ENCODE results near the gene EBPL.
"Not testable (repeated sequence)": the region's sequence is repeated elsewhere in the genome, so short reads cannot be mapped to it uniquely, and the experiment has no call there.

Gene EBPL

GRCh38 chr13:49638030-49638743 lies 53.1 kb downstream of the EBPL start:
- DNase-seq, result no peak
- intact Hi-C loops (cut with DNase I), result no loop called here

GRCh38 chr13:49636705-49637104 lies 54.6 kb downstream of the EBPL start:
- intact Hi-C loops (cut with DNase I), result no loop called here
- no peak for DNase-seq

GRCh38 chr13:49635599-49636433 lies 55.5 kb downstream of the EBPL start:
- intact Hi-C loops (cut with DNase I), result no loop called here
- DNase-seq, result no peak

- DNase-seq, result no peak
- intact Hi-C loops (cut with DNase I), result no loop called here
Measured at GRCh38 chr13:49633710-49634109, 57.6 kb downstream of the EBPL start.

GRCh38 chr13:49632156-49632555 lies 59.1 kb downstream of the EBPL start:
- intact Hi-C loops (cut with DNase I), result no loop called here
- DNase-seq, result no peak

- intact Hi-C loops (cut with DNase I), result no loop called here
- DNase-seq, result peak in 1 of 10 donors; percentile 64
Measured at GRCh38 chr13:49630580-49630979, 60.7 kb downstream of the EBPL start.

- no peak for DNase-seq
- intact Hi-C loops (cut with DNase I), result no loop called here
Measured at GRCh38 chr13:49629947-49630346, 61.3 kb downstream of the EBPL start.

- intact Hi-C loops (cut with DNase I), result no loop called here
- no peak for DNase-seq
Measured at GRCh38 chr13:49629196-49629938, 61.9 kb downstream of the EBPL start.

GRCh38 chr13:49627831-49628652 lies 63.2 kb downstream of the EBPL start, which contains the start of gene ARL11:
Gene ARL11, plus strand, starts transcription at chr13:49628507. Its CDS starts 1,941 bp downstream, at chr13:49630448.
- DNase-seq, result peak in 5 of 10 donors; percentile 19 to 88 (median 21)

GRCh38 chr13:49625392-49626079 lies 65.8 kb downstream of the EBPL start:
- intact Hi-C loops (cut with DNase I), result no loop called here
- peak in 2 of 10 donors; percentile 25 to 39 for DNase-seq

More at GRCh38 chr13:49627831-49628652, 63.2 kb downstream of the EBPL start, which contains the start of gene ARL11:
- intact Hi-C loops (cut with DNase I), result no loop called here

GRCh38 chr13:49624229-49624628 lies 67.1 kb downstream of the EBPL start:
- intact Hi-C loops (cut with DNase I), result no loop called here

GRCh38 chr13:49622174-49622946 lies 68.9 kb downstream of the EBPL start:
- intact Hi-C loops (cut with DNase I), result no loop called here
- DNase-seq, result no peak

More at GRCh38 chr13:49624229-49624628, 67.1 kb downstream of the EBPL start:
- no peak for DNase-seq

- DNase-seq, result peak in 7 of 10 donors; percentile 34 to 90 (median 50)
- intact Hi-C loops (cut with DNase I), result no loop called here
Measured at GRCh38 chr13:49620170-49620621, 71.1 kb downstream of the EBPL start.

GRCh38 chr13:49616676-49617065 lies 74.6 kb downstream of the EBPL start:
- intact Hi-C loops (cut with DNase I), result no loop called here
- no peak for DNase-seq

GRCh38 chr13:49615836-49616675 lies 75.2 kb downstream of the EBPL start:
- intact Hi-C loops (cut with DNase I), result no loop called here
- DNase-seq, result no peak

GRCh38 chr13:49612042-49612441 lies 79.2 kb downstream of the EBPL start:
- DNase-seq; intact Hi-C loops (cut with DNase I): not testable (repeated sequence)
